C4-2B (cell line): Measurements from ENCODE around the gene NASP.

Experiments used
- ZFX ChIP-seq: fragments of 450-650 bp; IDR thresholded peaks from 2 replicates; pipeline ENCODE4 v1.6.1; 2017
- TF ChIP-seq, protein P1 (sequence below): fragments of 450-650 bp; conservative IDR thresholded peaks from 2 replicates; pipeline ENCODE4 v1.5.1; 2017; ENCODE audit warnings: mild to moderate bottlenecking

DNA sequence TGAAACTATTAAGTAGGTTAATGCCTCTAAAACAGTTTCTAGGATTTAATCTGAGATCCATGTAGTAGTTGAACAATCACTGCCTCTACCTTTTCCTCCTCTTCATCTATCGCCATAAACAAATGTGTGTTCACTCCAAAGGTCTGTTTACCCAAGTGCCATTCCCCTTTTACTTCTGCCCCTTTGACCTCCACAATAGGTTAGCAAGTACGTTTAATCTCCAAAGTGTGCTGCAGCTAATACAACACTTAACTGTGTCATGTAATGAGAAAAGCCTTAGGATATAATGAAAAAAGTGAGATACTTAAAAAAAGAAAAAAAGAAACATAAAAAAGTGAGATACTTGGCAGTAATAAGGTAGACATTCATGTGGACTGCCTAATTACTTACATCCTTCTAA is 74.3 kb downstream of the NASP start:
- TF ChIP-seq, protein P1, sequence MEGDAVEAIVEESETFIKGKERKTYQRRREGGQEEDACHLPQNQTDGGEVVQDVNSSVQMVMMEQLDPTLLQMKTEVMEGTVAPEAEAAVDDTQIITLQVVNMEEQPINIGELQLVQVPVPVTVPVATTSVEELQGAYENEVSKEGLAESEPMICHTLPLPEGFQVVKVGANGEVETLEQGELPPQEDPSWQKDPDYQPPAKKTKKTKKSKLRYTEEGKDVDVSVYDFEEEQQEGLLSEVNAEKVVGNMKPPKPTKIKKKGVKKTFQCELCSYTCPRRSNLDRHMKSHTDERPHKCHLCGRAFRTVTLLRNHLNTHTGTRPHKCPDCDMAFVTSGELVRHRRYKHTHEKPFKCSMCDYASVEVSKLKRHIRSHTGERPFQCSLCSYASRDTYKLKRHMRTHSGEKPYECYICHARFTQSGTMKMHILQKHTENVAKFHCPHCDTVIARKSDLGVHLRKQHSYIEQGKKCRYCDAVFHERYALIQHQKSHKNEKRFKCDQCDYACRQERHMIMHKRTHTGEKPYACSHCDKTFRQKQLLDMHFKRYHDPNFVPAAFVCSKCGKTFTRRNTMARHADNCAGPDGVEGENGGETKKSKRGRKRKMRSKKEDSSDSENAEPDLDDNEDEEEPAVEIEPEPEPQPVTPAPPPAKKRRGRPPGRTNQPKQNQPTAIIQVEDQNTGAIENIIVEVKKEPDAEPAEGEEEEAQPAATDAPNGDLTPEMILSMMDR, result no peak
- no peak for TF ChIP-seq ZFX
